Memory B cell (primary cell): ENCODE measurements around the gene TRAK2.
"Not testable (repeated sequence)": the region's sequence is repeated elsewhere in the genome, so short reads cannot be mapped to it uniquely, and the experiment has no call there.

ENCODE experiments used
- ATAC-seq: fragments of 150-1000 bp; cut with Tn5 transposase; 2 replicates; pipeline ENCODE4 v1.10.0; 2021; ENCODE audit warnings: low read depth, mild to moderate bottlenecking, moderate library complexity
- DNase-seq, 2 donors: peaks; one replicate each; pipeline ENCODE4 v3.0.0; 2022; ENCODE audit warnings: low spot score in 2 of 2
- H3K27ac Mint-ChIP-seq: one replicate; pipeline ENCODE4 v1.8.0; 2022; ENCODE audit warnings: mild to moderate bottlenecking, moderate library complexity, mixed read lengths
- H3K27me3 Mint-ChIP-seq: one replicate; pipeline ENCODE4 v1.8.0; 2022; ENCODE audit warnings: mixed read lengths
- H3K36me3 Mint-ChIP-seq: one replicate; pipeline ENCODE4 v1.8.0; 2022; ENCODE audit warnings: mild to moderate bottlenecking, mixed read lengths
- H3K4me1 Mint-ChIP-seq: one replicate; pipeline ENCODE4 v1.8.0; 2022; ENCODE audit warnings: mixed read lengths
- H3K4me3 Mint-ChIP-seq: one replicate; pipeline ENCODE4 v1.8.0; 2022; ENCODE audit warnings: mild to moderate bottlenecking, moderate library complexity, mixed read lengths
- H3K9me3 Mint-ChIP-seq: one replicate; pipeline ENCODE4 v1.8.0; 2022; ENCODE audit warnings: mixed read lengths

TRAK2 gene

GRCh38 chr2:201378496-201379397, 72.5 kb downstream of the TRAK2 start:
- H3K4me3 Mint-ChIP-seq: no peak overlapping the region
- ATAC-seq (no peak), DNase-seq (no peak)
- peaks cover 4% of the 10 kb centered on the region for H3K9me3 Mint-ChIP-seq
- H3K27ac Mint-ChIP-seq: no peak overlapping the region
- H3K36me3 Mint-ChIP-seq: peaks cover 27% of the 10 kb centered on the region
- peaks cover 2% of the 10 kb centered on the region for H3K4me1 Mint-ChIP-seq
- H3K27me3 Mint-ChIP-seq: no peaks in the 10 kb centered on the region

GRCh38 chr2:201377218-201377617, 74.0 kb downstream of the TRAK2 start:
- Mint-ChIP-seq H3K4me1 (peaks cover 5% of the 10 kb centered on the region), H3K27me3 (no peaks in the 10 kb centered on the region), H3K27ac (peak overlapping the region; percentile 58), H3K9me3 (peaks cover 4% of the 10 kb centered on the region), H3K4me3 (no peak overlapping the region), H3K36me3 (peaks cover 30% of the 10 kb centered on the region)
- no peak for DNase-seq
- no peak for ATAC-seq

- DNase-seq (no peak), ATAC-seq (no peak)
- Mint-ChIP-seq H3K27me3 (no peaks in the 10 kb centered on the region), H3K27ac (no peak overlapping the region), H3K36me3 (peaks cover 38% of the 10 kb centered on the region), H3K9me3 (peaks cover 2% of the 10 kb centered on the region), H3K4me3 (no peak overlapping the region), H3K4me1 (peaks cover 5% of the 10 kb centered on the region)
These were observed 81.5 kb downstream of the TRAK2 start for GRCh38 chr2:201369775-201370174.

- H3K36me3 Mint-ChIP-seq: peaks cover 34% of the 10 kb centered on the region
- not testable (repeated sequence) for H3K4me1 Mint-ChIP-seq, H3K4me3 Mint-ChIP-seq, DNase-seq, H3K9me3 Mint-ChIP-seq, H3K27ac Mint-ChIP-seq, H3K27me3 Mint-ChIP-seq, ATAC-seq
These were observed 81.9 kb downstream of the TRAK2 start for GRCh38 chr2:201369318-201369717.

- Mint-ChIP-seq H3K27me3 (no peaks in the 10 kb centered on the region), H3K4me3 (no peak overlapping the region), H3K4me1 (peaks cover 3% of the 10 kb centered on the region), H3K27ac (no peak overlapping the region), H3K9me3 (peaks cover 2% of the 10 kb centered on the region), H3K36me3 (peaks cover 25% of the 10 kb centered on the region)
- ATAC-seq: no peak
- no peak for DNase-seq
These were observed 85.1 kb downstream of the TRAK2 start for GRCh38 chr2:201366146-201366545.

- H3K27ac Mint-ChIP-seq: no peak overlapping the region
- H3K27me3 Mint-ChIP-seq: no peaks in the 10 kb centered on the region
- H3K4me1 Mint-ChIP-seq: peaks cover 3% of the 10 kb centered on the region
- no peak overlapping the region for H3K4me3 Mint-ChIP-seq
- peak; percentile 78 for ATAC-seq
- H3K9me3 Mint-ChIP-seq: peaks cover 2% of the 10 kb centered on the region
- H3K36me3 Mint-ChIP-seq: peaks cover 22% of the 10 kb centered on the region
- DNase-seq: peak; percentile 28 to 35
These were observed 87.2 kb downstream of the TRAK2 start for GRCh38 chr2:201363857-201364560.

GRCh38 chr2:201362396-201362795, 88.9 kb downstream of the TRAK2 start:
- ATAC-seq (no peak), DNase-seq (no peak)

GRCh38 chr2:201361078-201361733, 90.1 kb downstream of the TRAK2 start:
- H3K9me3 Mint-ChIP-seq: no peaks in the 10 kb centered on the region
- DNase-seq: no peak
- H3K27me3 Mint-ChIP-seq: no peaks in the 10 kb centered on the region
- H3K4me3 Mint-ChIP-seq: no peak overlapping the region
- peaks cover 5% of the 10 kb centered on the region for H3K4me1 Mint-ChIP-seq
- no peak overlapping the region for H3K27ac Mint-ChIP-seq
- peaks cover 12% of the 10 kb centered on the region for H3K36me3 Mint-ChIP-seq
- no peak for ATAC-seq

More at GRCh38 chr2:201362396-201362795, 88.9 kb downstream of the TRAK2 start:
- no peak overlapping the region for H3K27ac Mint-ChIP-seq
- H3K9me3 Mint-ChIP-seq: no peaks in the 10 kb centered on the region
- H3K27me3 Mint-ChIP-seq: no peaks in the 10 kb centered on the region
- peaks cover 3% of the 10 kb centered on the region for H3K4me1 Mint-ChIP-seq
- H3K36me3 Mint-ChIP-seq: peaks cover 17% of the 10 kb centered on the region
- no peak overlapping the region for H3K4me3 Mint-ChIP-seq

GRCh38 chr2:201360256-201360655, 91.0 kb downstream of the TRAK2 start:
- no peak for ATAC-seq
- Mint-ChIP-seq H3K4me1 (peaks cover 5% of the 10 kb centered on the region), H3K27ac (no peak overlapping the region), H3K27me3 (no peaks in the 10 kb centered on the region), H3K36me3 (peaks cover 8% of the 10 kb centered on the region), H3K9me3 (no peaks in the 10 kb centered on the region), H3K4me3 (no peak overlapping the region)
- no peak for DNase-seq

GRCh38 chr2:201358684-201359083, 92.6 kb downstream of the TRAK2 start:
- Mint-ChIP-seq H3K9me3 (no peaks in the 10 kb centered on the region), H3K4me3 (no peak overlapping the region), H3K27me3 (no peaks in the 10 kb centered on the region), H3K4me1 (peaks cover 2% of the 10 kb centered on the region), H3K36me3 (peaks cover 8% of the 10 kb centered on the region), H3K27ac (no peak overlapping the region)
- no peak for DNase-seq
- ATAC-seq: no peak

GRCh38 chr2:201357221-201357620, 94.0 kb downstream of the TRAK2 start, which contains the start of gene FLACC1:
FLACC1 (minus strand) TSS chr2:201357345; CDS start chr2:201351404, 5,941 bp downstream.
- Mint-ChIP-seq H3K9me3 (no peaks in the 10 kb centered on the region), H3K27ac (peak within 1 kb of the TSS; percentile 45), H3K36me3 (peaks cover 5% of the 10 kb centered on the region), H3K4me1 (peaks cover 2% of the 10 kb centered on the region), H3K4me3 (no peak within 1 kb of the TSS), H3K27me3 (no peaks in the 10 kb centered on the region)
- DNase-seq (peak in 1 of 2 donors; percentile 8), ATAC-seq (peak; percentile 77)

GRCh38 chr2:201353116-201353515, 98.1 kb downstream of the TRAK2 start:
- Mint-ChIP-seq H3K9me3 (no peaks in the 10 kb centered on the region), H3K27ac (no peak overlapping the region), H3K4me1 (peaks cover 2% of the 10 kb centered on the region), H3K27me3 (no peaks in the 10 kb centered on the region), H3K4me3 (no peak overlapping the region), H3K36me3 (peaks cover 3% of the 10 kb centered on the region)
- ATAC-seq: no peak
- no peak for DNase-seq

GRCh38 chr2:201350879-201351278, 100.4 kb downstream of the TRAK2 start:
- Mint-ChIP-seq H3K36me3 (peaks cover 3% of the 10 kb centered on the region), H3K27me3 (no peaks in the 10 kb centered on the region), H3K4me3 (no peak overlapping the region), H3K27ac (no peak overlapping the region), H3K9me3 (no peaks in the 10 kb centered on the region), H3K4me1 (no peaks in the 10 kb centered on the region)
- DNase-seq (no peak), ATAC-seq (no peak)

GRCh38 chr2:201349601-201350000, 101.7 kb downstream of the TRAK2 start:
- no peaks in the 10 kb centered on the region for H3K9me3 Mint-ChIP-seq

More at GRCh38 chr2:201349601-201350000, 101.7 kb downstream of the TRAK2 start:
- Mint-ChIP-seq H3K27me3 (no peaks in the 10 kb centered on the region), H3K36me3 (peaks cover 6% of the 10 kb centered on the region), H3K4me1 (peaks cover 8% of the 10 kb centered on the region), H3K4me3 (no peak overlapping the region), H3K27ac (no peak overlapping the region)
- DNase-seq: no peak
- no peak for ATAC-seq
